GM12878 (cell line): Measurements from ENCODE around the gene ABCA4. TPM values are rescaled to one million over a fixed set of nuclear protein-coding genes. Genes with fewer than 3 reads are reported as not detected.

Experiments
- ATAC-seq: fragments of 200-7000 bp; cut with Tn5 transposase; 3 replicates; pipeline ENCODE4 v1.9.1; 2020; ENCODE audit warnings: mild to moderate bottlenecking, moderate library complexity
- BruUV-seq: library from RNA; stranded (reverse); fragments of 400-500 nt; replicated peaks from 2 replicates; lab custom pipeline; 2021; lab: Mats Ljungman, UMichigan
- CTCF ChIA-PET: fragments of 300-600 bp; sonication (Branson Sonifier 250); formaldehyde crosslinking; extraction: SDS; loops from one replicate; lab custom pipeline; 2021; ENCODE audit warnings: inconsistent platforms; lab: Yijun Ruan, JAX
- POLR2A ChIA-PET: fragments of 350-600 bp; formaldehyde crosslinking; extraction: SDS; loops from one replicate; lab custom pipeline; 2021; ENCODE audit warnings: inconsistent platforms; lab: Charles Lee
- RAD21 ChIA-PET: fragments of 300-600 bp; sonication (Branson Sonifier 250); formaldehyde crosslinking; loops from one replicate; lab custom pipeline; 2023; ENCODE audit warnings: antibody characterized with exemption; ENCODE audit not compliant: unreplicated experiment; lab: Charles Lee
- SMC1A ChIA-PET: fragments of 300-600 bp; sonication (Branson Sonifier 250); formaldehyde crosslinking; loops from one replicate; lab custom pipeline; 2023; ENCODE audit not compliant: unreplicated experiment, uncharacterized antibody; lab: Charles Lee
- DNase-seq: peaks from one replicate; pipeline ENCODE4 v3.0.0-alpha.2; 2011; ENCODE audit warnings: low read depth, low spot score
- FAIRE-seq: peaks from 3 replicates; lab custom pipeline; 2011; peaks lifted over from hg19 to GRCh38; lab: Jason Lieb, UNC
- H2AFZ ChIP-seq: 2 replicates; pipeline ENCODE4 v1.6.0; 2011; ENCODE audit warnings: low read depth, low read length, control low read depth; ENCODE audit not compliant: control insufficient read depth
- H3K27ac ChIP-seq: 2 replicates; pipeline ENCODE4 v1.5.1; 2011; ENCODE audit warnings: control low read depth; ENCODE audit not compliant: control insufficient read depth, insufficient read depth
- H3K27me3 ChIP-seq, 2 experiments: replicated peaks in 1 of 2; 2 replicates each; pipeline versions ENCODE4 v1.6.0 to v1.6.1; 2011; ENCODE audit warnings: low read length in 1 of 2; ENCODE audit not compliant: control insufficient read depth in 2 of 2, insufficient read depth in 2 of 2
- H3K36me3 ChIP-seq, 2 experiments: 2 replicates each; pipeline ENCODE4 v1.5.1; 2011; ENCODE audit warnings: low read length in 1 of 2; ENCODE audit not compliant: control insufficient read depth in 2 of 2, insufficient read depth in 2 of 2
- H3K4me1 ChIP-seq: 2 replicates; pipeline ENCODE4 v1.6.1; 2011; ENCODE audit warnings: mild to moderate bottlenecking, low read length, moderate library complexity, mixed read lengths; ENCODE audit not compliant: control insufficient read depth, insufficient read depth
- H3K4me2 ChIP-seq: 2 replicates; pipeline ENCODE4 v1.6.0; 2011; ENCODE audit warnings: control low read depth; ENCODE audit not compliant: control insufficient read depth, insufficient read depth
- H3K4me3 ChIP-seq: fragments of 200-600 bp; sonication (generic); 2 replicates; pipeline ENCODE4 v1.5.1; 2016
- H3K79me2 ChIP-seq: 2 replicates; pipeline ENCODE4 v1.6.0; 2011; ENCODE audit warnings: low read length; ENCODE audit not compliant: control insufficient read depth, insufficient read depth
- H3K9ac ChIP-seq: 2 replicates; pipeline ENCODE4 v1.8.0; 2011; ENCODE audit warnings: low read length, control low read depth, mixed read lengths; ENCODE audit not compliant: control insufficient read depth, insufficient read depth
- H3K9me3 ChIP-seq: replicated peaks from 3 replicates; pipeline ENCODE4 v1.5.1; 2011; ENCODE audit warnings: mild to moderate bottlenecking, low read length; ENCODE audit not compliant: control insufficient read depth, insufficient read depth
- H4K20me1 ChIP-seq: 2 replicates; pipeline ENCODE4 v1.6.0; 2011; ENCODE audit not compliant: control insufficient read depth, insufficient read depth
- ASH2L ChIP-seq: fragments of 300-600, 200-600 bp; sonication (generic); IDR thresholded peaks from 2 replicates; pipeline ENCODE4 v1.6.1; 2017; ENCODE audit warnings: low read depth, mild to moderate bottlenecking, borderline replicate concordance
- BCL11A ChIP-seq: IDR thresholded peaks from 2 replicates; pipeline ENCODE4 v1.6.1; 2011; ENCODE audit warnings: low read depth, low read length
- IRF4 ChIP-seq: IDR thresholded peaks from 2 replicates; pipeline ENCODE4 v1.6.1; 2011; ENCODE audit warnings: low read depth, low read length
- KLF5 ChIP-seq: fragments of 450-650 bp; IDR thresholded peaks from 2 replicates; pipeline ENCODE4 v1.6.1; 2014; ENCODE audit warnings: mild to moderate bottlenecking; ENCODE audit not compliant: partially characterized antibody
- MEF2A ChIP-seq: IDR thresholded peaks from 2 replicates; pipeline ENCODE4 v1.6.1; 2011; ENCODE audit warnings: low read depth, mild to moderate bottlenecking, low read length, moderate library complexity; ENCODE audit not compliant: insufficient read depth
- PAX5 ChIP-seq: IDR thresholded peaks from 2 replicates; pipeline ENCODE4 v1.6.1; 2011; ENCODE audit warnings: low read depth, low read length, borderline replicate concordance
- PML ChIP-seq: IDR thresholded peaks from 2 replicates; pipeline ENCODE4 v1.6.1; 2012; ENCODE audit warnings: low read length, inconsistent platforms
- POLR2A ChIP-seq: IDR thresholded peaks from 2 replicates; pipeline ENCODE4 v1.6.1; 2011; ENCODE audit warnings: low read depth, mild to moderate bottlenecking, low read length
- POU2F2 ChIP-seq: IDR thresholded peaks from 3 replicates; pipeline ENCODE4 v1.6.1; 2011; ENCODE audit warnings: low read depth, mild to moderate bottlenecking, low read length, borderline replicate concordance
- SMAD5 ChIP-seq: IDR thresholded peaks from 2 replicates; pipeline ENCODE4 v1.6.1; 2016; ENCODE audit warnings: antibody characterized with exemption, low read depth
- ZNF24 ChIP-seq: fragments of 450-650 bp; IDR thresholded peaks from 2 replicates; pipeline ENCODE4 v1.6.1; 2017; ENCODE audit warnings: antibody characterized with exemption, mild to moderate bottlenecking
- ZSCAN29 ChIP-seq: fragments of 450-650 bp; IDR thresholded peaks from 2 replicates; pipeline ENCODE4 v1.6.1; 2017; ENCODE audit warnings: mild to moderate bottlenecking, moderate library complexity
- WGBS: methylation state at CpG from one replicate; pipeline ENCODE4 v1.1.6; 2016; ENCODE audit warnings: low lambda C conversion rate; ENCODE audit not compliant: insufficient replicate concordance, insufficient coverage; ENCODE audit errors: missing lambda C conversion rate; 5-methylcytosine and 5-hydroxymethylcytosine counted together
- in situ Hi-C: fragments of 300-500 bp; cut with MboI; formaldehyde crosslinking; loops from 9 replicates; pipeline ENCODE4 v1.14.3; 2018; ENCODE audit warnings: mixed read lengths
- intact Hi-C: fragments of 100-400 bp; cut with micrococcal nuclease; formaldehyde crosslinking; loops from one replicate; pipeline ENCODE4 v1.14.2; 2022; ENCODE audit not compliant: unreplicated experiment
- polyA plus RNA-seq, 11 experiments: library from polyadenylated mRNA; depleted of rRNA in 4 of 11; unstranded in 6 of 11; stranded (reverse) in 5 of 11; fragments of >200 nt; fragmentation: Nextera tagmentation in 4 of 11; fragmentation: Illumina TruSeq in 1 of 11; extraction: Ambion mirVana in 4 of 11; extraction: Trizol in 1 of 11; gene quantifications; 1 replicate in 1 of 11; 2 replicates in 10 of 11; pipeline versions ENCODE4 v1.2.1 to v1.2.3, GENCODE V29; 2011 to 2016; ENCODE audit warnings: inconsistent platforms in 2 of 11, missing spikeins in 2 of 11, low read depth in 1 of 11
- total RNA-seq, 4 experiments: library from RNA; depleted of rRNA in 3 of 4; stranded (reverse); fragments of >200 nt in 3 of 4; fragmentation: Illumina TruSeq in 1 of 4; extraction: Trizol in 1 of 4; gene quantifications; 2 replicates each; pipeline versions ENCODE4 v1.2.1 to v1.2.3, GENCODE V29; 2013 to 2021
- TF ChIP-seq, protein P1 (sequence below): fragments of 450-650 bp; formaldehyde crosslinking; IDR thresholded peaks from 2 replicates; pipeline ENCODE4 v1.4.0; 2022; ENCODE audit warnings: mild to moderate bottlenecking, moderate library complexity
- TF ChIP-seq, protein P2 (sequence below): IDR thresholded peaks from 2 replicates; pipeline ENCODE4 v1.6.1; 2012; ENCODE audit warnings: low read length, inconsistent platforms
- TF ChIP-seq, protein P3 (sequence below): fragments of 150-350 bp; IDR thresholded peaks from 2 replicates; pipeline ENCODE4 v1.6.1; 2014; ENCODE audit warnings: mild to moderate bottlenecking, low read depth, low read length
- TF ChIP-seq, protein P4 (sequence below): fragments of 450-650 bp; formaldehyde crosslinking; IDR thresholded peaks from 2 replicates; pipeline ENCODE4 v1.5.0; 2022; ENCODE audit warnings: mild to moderate bottlenecking, missing genetic modification characterization

ABCA4 gene
- total and polyA plus RNA-seq, 10 of the 15 experiments (the other 5 are each of a cell fraction or from before 2014, with no cell fraction given), result 0.03 to 0.28 (median 0.11) TPM; not detected in 3

DNA sequence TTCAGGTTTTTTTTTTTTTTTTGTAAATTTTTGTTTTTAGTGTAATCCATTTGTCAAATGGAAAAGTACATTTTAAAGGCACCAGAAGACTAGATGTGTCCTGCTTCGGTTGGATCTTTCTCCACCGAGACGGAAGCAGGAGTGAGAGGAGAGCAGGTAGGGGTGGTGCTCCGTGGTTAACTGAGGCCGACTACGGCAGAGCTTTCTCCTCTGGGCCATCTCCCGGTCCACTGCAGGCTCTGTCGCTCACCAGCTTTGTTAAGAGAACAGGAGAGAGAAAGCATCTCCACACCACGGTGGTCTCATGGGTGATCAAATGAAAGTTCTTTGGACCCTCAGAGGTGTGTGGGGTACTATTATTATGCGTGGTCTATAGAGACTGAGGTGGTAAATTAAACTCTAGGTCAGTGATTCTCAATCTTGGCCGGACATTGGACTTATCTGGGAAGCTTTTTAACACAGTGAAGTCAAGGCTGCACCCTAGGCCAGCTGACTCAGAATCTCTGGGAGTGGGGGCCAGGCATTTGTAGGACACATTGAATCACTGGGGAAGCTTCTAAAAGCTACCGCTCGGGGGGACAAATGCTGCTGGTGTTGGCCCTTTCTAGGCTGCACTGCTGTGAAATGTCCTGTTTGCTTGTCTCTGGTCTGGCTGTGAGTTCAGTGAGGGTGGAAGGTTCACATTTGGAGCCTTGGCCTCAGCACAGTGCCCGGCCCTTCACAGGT, 25.0 kb downstream of the ABCA4 start:
- Histone ChIP-seq H3K27me3 (no peaks in the 10 kb centered on the region; a peak in 1 of 4 replicates), H3K27ac (no peak overlapping the region), H4K20me1 (no peaks in the 10 kb centered on the region; the same call in 1 of the 2 replicates), H3K4me1 (peaks cover 8% of the 10 kb centered on the region), H3K79me2 (no peaks in the 10 kb centered on the region), H2AFZ (no peak overlapping the region), H3K9ac (no peak overlapping the region), H3K4me3 (no peak overlapping the region), H3K4me2 (no peak overlapping the region), H3K36me3 (no peaks in the 10 kb centered on the region), H3K9me3 (no peaks in the 10 kb centered on the region)
- ChIA-PET RAD21 (no interaction called here), CTCF (no interaction called here), POLR2A (no interaction called here), SMC1A (no interaction called here)
- ATAC-seq (no peak), FAIRE-seq (no peak), DNase-seq (no peak)
- BruUV-seq, result no TSS peak
- in situ Hi-C loops (no loop called here), intact Hi-C loops (no loop called here)
- WGBS, result 57% methylated on average over 14 of the region's 14 CpGs
- TF ChIP-seq, protein P1, sequence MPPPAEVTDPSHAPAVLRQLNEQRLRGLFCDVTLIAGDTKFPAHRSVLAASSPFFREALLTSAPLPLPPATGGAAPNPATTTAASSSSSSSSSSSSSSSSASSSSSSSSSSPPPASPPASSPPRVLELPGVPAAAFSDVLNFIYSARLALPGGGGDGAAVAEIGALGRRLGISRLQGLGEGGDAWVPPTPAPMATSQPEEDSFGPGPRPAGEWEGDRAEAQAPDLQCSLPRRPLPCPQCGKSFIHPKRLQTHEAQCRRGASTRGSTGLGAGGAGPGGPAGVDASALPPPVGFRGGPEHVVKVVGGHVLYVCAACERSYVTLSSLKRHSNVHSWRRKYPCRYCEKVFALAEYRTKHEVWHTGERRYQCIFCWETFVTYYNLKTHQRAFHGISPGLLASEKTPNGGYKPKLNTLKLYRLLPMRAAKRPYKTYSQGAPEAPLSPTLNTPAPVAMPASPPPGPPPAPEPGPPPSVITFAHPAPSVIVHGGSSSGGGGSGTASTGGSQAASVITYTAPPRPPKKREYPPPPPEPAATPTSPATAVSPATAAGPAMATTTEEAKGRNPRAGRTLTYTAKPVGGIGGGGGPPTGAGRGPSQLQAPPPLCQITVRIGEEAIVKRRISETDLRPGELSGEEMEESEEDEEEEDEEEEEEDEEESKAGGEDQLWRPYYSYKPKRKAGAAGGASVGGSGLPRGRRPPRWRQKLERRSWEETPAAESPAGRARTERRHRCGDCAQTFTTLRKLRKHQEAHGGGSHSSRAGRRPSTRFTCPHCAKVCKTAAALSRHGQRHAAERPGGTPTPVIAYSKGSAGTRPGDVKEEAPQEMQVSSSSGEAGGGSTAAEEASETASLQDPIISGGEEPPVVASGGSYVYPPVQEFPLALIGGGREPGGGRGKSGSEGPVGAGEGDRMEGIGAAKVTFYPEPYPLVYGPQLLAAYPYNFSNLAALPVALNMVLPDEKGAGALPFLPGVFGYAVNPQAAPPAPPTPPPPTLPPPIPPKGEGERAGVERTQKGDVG, result no peak
- TF ChIP-seq ASH2L (no peak), IRF4 (no peak), PML (no peak), POLR2A (no peak), MEF2A (no peak), BCL11A (no peak), KLF5 (no peak), PAX5 (no peak), SMAD5 (no peak), ZNF24 (no peak), POU2F2 (no peak), ZSCAN29 (no peak)
- TF ChIP-seq, protein P2, sequence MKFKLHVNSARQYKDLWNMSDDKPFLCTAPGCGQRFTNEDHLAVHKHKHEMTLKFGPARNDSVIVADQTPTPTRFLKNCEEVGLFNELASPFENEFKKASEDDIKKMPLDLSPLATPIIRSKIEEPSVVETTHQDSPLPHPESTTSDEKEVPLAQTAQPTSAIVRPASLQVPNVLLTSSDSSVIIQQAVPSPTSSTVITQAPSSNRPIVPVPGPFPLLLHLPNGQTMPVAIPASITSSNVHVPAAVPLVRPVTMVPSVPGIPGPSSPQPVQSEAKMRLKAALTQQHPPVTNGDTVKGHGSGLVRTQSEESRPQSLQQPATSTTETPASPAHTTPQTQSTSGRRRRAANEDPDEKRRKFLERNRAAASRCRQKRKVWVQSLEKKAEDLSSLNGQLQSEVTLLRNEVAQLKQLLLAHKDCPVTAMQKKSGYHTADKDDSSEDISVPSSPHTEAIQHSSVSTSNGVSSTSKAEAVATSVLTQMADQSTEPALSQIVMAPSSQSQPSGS, result no peak
- TF ChIP-seq, protein P3, sequence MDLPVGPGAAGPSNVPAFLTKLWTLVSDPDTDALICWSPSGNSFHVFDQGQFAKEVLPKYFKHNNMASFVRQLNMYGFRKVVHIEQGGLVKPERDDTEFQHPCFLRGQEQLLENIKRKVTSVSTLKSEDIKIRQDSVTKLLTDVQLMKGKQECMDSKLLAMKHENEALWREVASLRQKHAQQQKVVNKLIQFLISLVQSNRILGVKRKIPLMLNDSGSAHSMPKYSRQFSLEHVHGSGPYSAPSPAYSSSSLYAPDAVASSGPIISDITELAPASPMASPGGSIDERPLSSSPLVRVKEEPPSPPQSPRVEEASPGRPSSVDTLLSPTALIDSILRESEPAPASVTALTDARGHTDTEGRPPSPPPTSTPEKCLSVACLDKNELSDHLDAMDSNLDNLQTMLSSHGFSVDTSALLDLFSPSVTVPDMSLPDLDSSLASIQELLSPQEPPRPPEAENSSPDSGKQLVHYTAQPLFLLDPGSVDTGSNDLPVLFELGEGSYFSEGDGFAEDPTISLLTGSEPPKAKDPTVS, result no peak
- TF ChIP-seq, protein P4, sequence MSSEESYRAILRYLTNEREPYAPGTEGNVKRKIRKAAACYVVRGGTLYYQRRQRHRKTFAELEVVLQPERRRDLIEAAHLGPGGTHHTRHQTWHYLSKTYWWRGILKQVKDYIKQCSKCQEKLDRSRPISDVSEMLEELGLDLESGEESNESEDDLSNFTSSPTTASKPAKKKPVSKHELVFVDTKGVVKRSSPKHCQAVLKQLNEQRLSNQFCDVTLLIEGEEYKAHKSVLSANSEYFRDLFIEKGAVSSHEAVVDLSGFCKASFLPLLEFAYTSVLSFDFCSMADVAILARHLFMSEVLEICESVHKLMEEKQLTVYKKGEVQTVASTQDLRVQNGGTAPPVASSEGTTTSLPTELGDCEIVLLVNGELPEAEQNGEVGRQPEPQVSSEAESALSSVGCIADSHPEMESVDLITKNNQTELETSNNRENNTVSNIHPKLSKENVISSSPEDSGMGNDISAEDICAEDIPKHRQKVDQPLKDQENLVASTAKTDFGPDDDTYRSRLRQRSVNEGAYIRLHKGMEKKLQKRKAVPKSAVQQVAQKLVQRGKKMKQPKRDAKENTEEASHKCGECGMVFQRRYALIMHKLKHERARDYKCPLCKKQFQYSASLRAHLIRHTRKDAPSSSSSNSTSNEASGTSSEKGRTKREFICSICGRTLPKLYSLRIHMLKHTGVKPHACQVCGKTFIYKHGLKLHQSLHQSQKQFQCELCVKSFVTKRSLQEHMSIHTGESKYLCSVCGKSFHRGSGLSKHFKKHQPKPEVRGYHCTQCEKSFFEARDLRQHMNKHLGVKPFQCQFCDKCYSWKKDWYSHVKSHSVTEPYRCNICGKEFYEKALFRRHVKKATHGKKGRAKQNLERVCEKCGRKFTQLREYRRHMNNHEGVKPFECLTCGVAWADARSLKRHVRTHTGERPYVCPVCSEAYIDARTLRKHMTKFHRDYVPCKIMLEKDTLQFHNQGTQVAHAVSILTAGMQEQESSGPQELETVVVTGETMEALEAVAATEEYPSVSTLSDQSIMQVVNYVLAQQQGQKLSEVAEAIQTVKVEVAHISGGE, result no peak
